Neural cell (in vitro differentiated cells): ENCODE data around the gene PRPH. TPM values are rescaled to one million over a fixed set of nuclear protein-coding genes. Genes with fewer than 3 reads are reported as not detected.
"Not testable (repeated sequence)": the region's sequence is repeated elsewhere in the genome, so short reads cannot be mapped to it uniquely, and the experiment has no call there.

Experiments
- H2AFZ ChIP-seq: fragments of 200-600, 300-800 bp; sonication (generic), shearing (Covaris generic); 2 replicates; pipeline ENCODE4 v1.6.0; 2014; ENCODE audit warnings: low read depth, mild to moderate bottlenecking, antibody characterized with exemption, low read length, moderate library complexity
- H3F3A ChIP-seq: fragments of 200-600 bp; shearing (Covaris generic); 2 replicates; pipeline ENCODE4 v1.6.1; 2016; ENCODE audit warnings: mild to moderate bottlenecking, moderate library complexity, mixed read lengths, antibody characterized with exemption, low read length; ENCODE audit not compliant: insufficient read depth, poor library complexity, severe bottlenecking
- H3K27ac ChIP-seq: fragments of 200-600, 300-800 bp; sonication (generic), shearing (Covaris generic); 2 replicates; pipeline ENCODE4 v1.5.1; 2014; ENCODE audit warnings: mild to moderate bottlenecking, low read length, moderate library complexity
- H3K27me3 ChIP-seq: fragments of 300-800, 200-600 bp; sonication (generic), shearing (Covaris generic); 2 replicates; pipeline ENCODE4 v1.6.0; 2014; ENCODE audit warnings: mild to moderate bottlenecking, low read depth, low read length, moderate library complexity; ENCODE audit not compliant: insufficient read depth
- H3K36me3 ChIP-seq: fragments of 300-800, 200-600 bp; sonication (generic), shearing (Covaris generic); 2 replicates; pipeline ENCODE4 v1.5.1; 2014; ENCODE audit warnings: mild to moderate bottlenecking, antibody characterized with exemption, low read length, moderate library complexity; ENCODE audit not compliant: insufficient read depth
- H3K4me2 ChIP-seq: fragments of 300-800, 200-600 bp; sonication (generic), shearing (Covaris generic); 2 replicates; pipeline ENCODE4 v1.6.0; 2014; ENCODE audit warnings: mild to moderate bottlenecking, low read length
- H3K4me3 ChIP-seq: fragments of 300-800, 200-600 bp; sonication (generic), shearing (Covaris generic); 2 replicates; pipeline ENCODE4 v1.5.1; 2014; ENCODE audit warnings: mild to moderate bottlenecking, low read length, moderate library complexity
- H3K79me2 ChIP-seq: fragments of 200-600 bp; shearing (Covaris generic); replicated peaks from 2 replicates; pipeline ENCODE4 v1.6.0; 2014; ENCODE audit warnings: mild to moderate bottlenecking, low read length, moderate library complexity; ENCODE audit not compliant: insufficient read depth
- H3K9ac ChIP-seq: fragments of 300-800, 200-600 bp; sonication (generic), shearing (Covaris generic); 2 replicates; pipeline ENCODE4 v1.6.1; 2016; ENCODE audit warnings: mild to moderate bottlenecking, low read length, mixed read lengths
- H3K9me2 ChIP-seq: fragments of 200-600 bp; shearing (Covaris generic); 2 replicates; pipeline ENCODE4 v1.6.1; 2016; ENCODE audit warnings: mild to moderate bottlenecking, low read length, mixed read lengths; ENCODE audit not compliant: insufficient read depth
- H3K9me3 ChIP-seq: fragments of 200-600, 300-800 bp; sonication (generic), shearing (Covaris generic); 2 replicates; pipeline ENCODE4 v1.6.1; 2016; ENCODE audit warnings: mild to moderate bottlenecking, mixed run types, low read length, moderate library complexity, mixed read lengths
- H4K20me1 ChIP-seq: fragments of 200-600 bp; shearing (Covaris generic); 2 replicates; pipeline ENCODE4 v1.6.1; 2016; ENCODE audit warnings: mild to moderate bottlenecking, mixed run types; ENCODE audit not compliant: insufficient read depth
- EP300 ChIP-seq: fragments of 450-650 bp; conservative IDR thresholded peaks from 2 replicates; pipeline ENCODE4 v1.6.1; 2014; ENCODE audit warnings: antibody characterized with exemption, mild to moderate bottlenecking, moderate library complexity; ENCODE audit not compliant: poor library complexity, severe bottlenecking
- EZH2 ChIP-seq: fragments of 200-600, 300-800 bp; shearing (Covaris generic), sonication (generic); IDR thresholded peaks from 2 replicates; pipeline ENCODE4 v1.6.1; 2014; ENCODE audit warnings: antibody characterized with exemption, low read length, borderline replicate concordance, mild to moderate bottlenecking; ENCODE audit not compliant: insufficient read depth, poor library complexity, severe bottlenecking
- MXI1 ChIP-seq: fragments of 450-650 bp; conservative IDR thresholded peaks from 2 replicates; pipeline ENCODE4 v1.6.1; 2014; ENCODE audit warnings: antibody characterized with exemption, mild to moderate bottlenecking; ENCODE audit not compliant: poor library complexity, severe bottlenecking
- POLR2AphosphoS5 ChIP-seq: IDR thresholded peaks from 2 replicates; pipeline ENCODE4 v1.6.1; 2012
- RAD21 ChIP-seq: fragments of 450-650 bp; conservative IDR thresholded peaks from 2 replicates; pipeline ENCODE4 v1.6.1; 2014; ENCODE audit warnings: antibody characterized with exemption, mild to moderate bottlenecking, moderate library complexity
- SMC3 ChIP-seq: fragments of 450-650 bp; conservative IDR thresholded peaks from 2 replicates; pipeline ENCODE4 v1.6.1; 2014; ENCODE audit warnings: antibody characterized with exemption, mild to moderate bottlenecking, moderate library complexity; ENCODE audit not compliant: poor library complexity
- TAF1 ChIP-seq: IDR thresholded peaks from 2 replicates; pipeline ENCODE4 v1.6.1; 2012; ENCODE audit warnings: low read depth
- polyA plus RNA-seq: library from polyadenylated mRNA; depleted of rRNA; stranded (reverse); fragments of >200 nt; gene quantifications from 2 replicates; pipeline ENCODE4 v1.2.3, GENCODE V29; 2014
- TF ChIP-seq, protein P1 (sequence below): fragments of 450-650 bp; IDR thresholded peaks from 2 replicates; pipeline ENCODE4 v1.5.1; 2014; ENCODE audit warnings: antibody characterized with exemption, mild to moderate bottlenecking, moderate library complexity; ENCODE audit not compliant: poor library complexity, severe bottlenecking
- TF ChIP-seq, protein P2 (sequence below): IDR thresholded peaks from 2 replicates; pipeline ENCODE4 v1.6.1; 2012; ENCODE audit warnings: borderline replicate concordance

The PRPH gene
- polyA plus RNA-seq, 1 donor from 2014 or later = not detected

DNA sequence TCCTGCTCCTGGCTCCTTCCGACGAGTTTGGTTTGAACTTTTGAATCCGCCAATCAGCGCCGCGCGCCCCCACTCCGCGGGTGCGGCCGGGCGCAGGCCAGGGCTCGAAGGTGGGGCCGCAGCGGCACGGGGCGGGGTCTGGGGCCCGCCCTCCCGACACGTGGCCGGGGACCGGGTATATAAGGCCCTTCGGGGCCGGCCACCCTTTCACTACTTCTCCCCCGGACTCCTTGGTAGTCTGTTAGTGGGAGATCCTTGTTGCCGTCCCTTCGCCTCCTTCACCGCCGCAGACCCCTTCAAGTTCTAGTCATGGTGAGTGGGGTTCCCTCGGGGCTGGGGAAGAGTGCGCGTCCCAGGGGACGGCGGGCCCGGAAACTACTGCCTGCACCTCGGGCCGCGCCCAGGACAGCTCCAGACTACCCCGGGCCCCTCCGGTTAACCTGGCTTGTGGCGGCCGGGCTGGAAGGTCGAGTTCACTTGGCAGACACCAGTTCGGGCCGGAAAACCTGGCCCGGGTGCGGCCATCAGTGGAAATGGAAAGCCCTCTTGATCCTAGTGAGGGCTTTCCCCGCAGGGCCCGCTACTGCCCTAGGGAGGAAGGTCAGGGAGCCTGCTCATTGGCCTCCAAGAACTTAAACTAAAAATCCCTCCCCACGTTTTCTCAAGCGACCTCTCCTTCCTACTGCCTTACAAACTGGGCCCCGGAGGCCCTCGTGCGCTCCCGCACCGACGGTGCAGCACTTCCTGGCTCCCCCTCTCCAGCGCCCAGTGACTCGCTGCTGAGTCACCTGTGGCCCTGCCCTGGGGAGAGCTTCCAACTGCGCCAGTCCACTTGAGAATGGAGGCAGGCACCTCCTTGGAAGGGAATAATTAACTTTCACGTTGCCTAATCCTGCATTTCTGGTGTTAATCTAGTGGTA, 29.8 kb upstream of the PRPH start, which contains the start of gene TUBA1C:
TSS of gene TUBA1C (plus strand) at position 210 of the 920 bp plus-strand sequence. CDS start at position 310, 100 bp downstream.
- H3K4me3 ChIP-seq = no peak within 1 kb of the TSS
- no peaks in the 10 kb centered on the region for H3K36me3 ChIP-seq
- H2AFZ ChIP-seq = no peak within 1 kb of the TSS
- no peak within 1 kb of the TSS for H3K4me2 ChIP-seq
- peaks cover 24% of the 10 kb centered on the region for H3K27me3 ChIP-seq
- H3F3A ChIP-seq = no peaks in the 10 kb centered on the region
- H3K27ac ChIP-seq = no peak within 1 kb of the TSS
- no peaks in the 10 kb centered on the region for H3K9me2 ChIP-seq
- H3K9ac ChIP-seq = no peak within 1 kb of the TSS
- H3K79me2 ChIP-seq = no peaks in the 10 kb centered on the region
- H3K9me3 ChIP-seq = no peaks in the 10 kb centered on the region
- no peaks in the 10 kb centered on the region for H4K20me1 ChIP-seq
- no peak for TF ChIP-seq EP300
- TF ChIP-seq, protein P1, sequence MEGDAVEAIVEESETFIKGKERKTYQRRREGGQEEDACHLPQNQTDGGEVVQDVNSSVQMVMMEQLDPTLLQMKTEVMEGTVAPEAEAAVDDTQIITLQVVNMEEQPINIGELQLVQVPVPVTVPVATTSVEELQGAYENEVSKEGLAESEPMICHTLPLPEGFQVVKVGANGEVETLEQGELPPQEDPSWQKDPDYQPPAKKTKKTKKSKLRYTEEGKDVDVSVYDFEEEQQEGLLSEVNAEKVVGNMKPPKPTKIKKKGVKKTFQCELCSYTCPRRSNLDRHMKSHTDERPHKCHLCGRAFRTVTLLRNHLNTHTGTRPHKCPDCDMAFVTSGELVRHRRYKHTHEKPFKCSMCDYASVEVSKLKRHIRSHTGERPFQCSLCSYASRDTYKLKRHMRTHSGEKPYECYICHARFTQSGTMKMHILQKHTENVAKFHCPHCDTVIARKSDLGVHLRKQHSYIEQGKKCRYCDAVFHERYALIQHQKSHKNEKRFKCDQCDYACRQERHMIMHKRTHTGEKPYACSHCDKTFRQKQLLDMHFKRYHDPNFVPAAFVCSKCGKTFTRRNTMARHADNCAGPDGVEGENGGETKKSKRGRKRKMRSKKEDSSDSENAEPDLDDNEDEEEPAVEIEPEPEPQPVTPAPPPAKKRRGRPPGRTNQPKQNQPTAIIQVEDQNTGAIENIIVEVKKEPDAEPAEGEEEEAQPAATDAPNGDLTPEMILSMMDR = no peak

DNA sequence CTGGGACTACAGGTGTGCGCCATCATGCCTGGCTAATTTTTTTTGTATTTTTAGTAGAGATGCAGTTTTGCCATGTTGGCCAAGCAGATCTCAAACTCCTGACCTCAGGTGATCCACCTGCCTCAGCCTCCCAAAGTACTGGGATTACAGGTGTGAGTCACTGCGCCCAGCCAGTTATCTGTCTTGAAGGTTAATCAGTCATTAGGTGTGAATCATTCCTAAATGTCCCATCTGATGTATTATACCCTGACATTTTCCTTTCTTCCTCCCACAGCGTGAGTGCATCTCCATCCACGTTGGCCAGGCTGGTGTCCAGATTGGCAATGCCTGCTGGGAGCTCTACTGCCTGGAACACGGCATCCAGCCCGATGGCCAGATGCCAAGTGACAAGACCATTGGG, 25.8 kb upstream of the PRPH start:
- not testable (repeated sequence) for H3K4me3 ChIP-seq, H3K4me2 ChIP-seq, H2AFZ ChIP-seq, H3K27ac ChIP-seq, H3K9ac ChIP-seq, H3K9me2 ChIP-seq, H3K36me3 ChIP-seq, H3F3A ChIP-seq, H3K79me2 ChIP-seq, H3K9me3 ChIP-seq, H4K20me1 ChIP-seq
- H3K27me3 ChIP-seq = peaks cover 16% of the 10 kb centered on the region

DNA sequence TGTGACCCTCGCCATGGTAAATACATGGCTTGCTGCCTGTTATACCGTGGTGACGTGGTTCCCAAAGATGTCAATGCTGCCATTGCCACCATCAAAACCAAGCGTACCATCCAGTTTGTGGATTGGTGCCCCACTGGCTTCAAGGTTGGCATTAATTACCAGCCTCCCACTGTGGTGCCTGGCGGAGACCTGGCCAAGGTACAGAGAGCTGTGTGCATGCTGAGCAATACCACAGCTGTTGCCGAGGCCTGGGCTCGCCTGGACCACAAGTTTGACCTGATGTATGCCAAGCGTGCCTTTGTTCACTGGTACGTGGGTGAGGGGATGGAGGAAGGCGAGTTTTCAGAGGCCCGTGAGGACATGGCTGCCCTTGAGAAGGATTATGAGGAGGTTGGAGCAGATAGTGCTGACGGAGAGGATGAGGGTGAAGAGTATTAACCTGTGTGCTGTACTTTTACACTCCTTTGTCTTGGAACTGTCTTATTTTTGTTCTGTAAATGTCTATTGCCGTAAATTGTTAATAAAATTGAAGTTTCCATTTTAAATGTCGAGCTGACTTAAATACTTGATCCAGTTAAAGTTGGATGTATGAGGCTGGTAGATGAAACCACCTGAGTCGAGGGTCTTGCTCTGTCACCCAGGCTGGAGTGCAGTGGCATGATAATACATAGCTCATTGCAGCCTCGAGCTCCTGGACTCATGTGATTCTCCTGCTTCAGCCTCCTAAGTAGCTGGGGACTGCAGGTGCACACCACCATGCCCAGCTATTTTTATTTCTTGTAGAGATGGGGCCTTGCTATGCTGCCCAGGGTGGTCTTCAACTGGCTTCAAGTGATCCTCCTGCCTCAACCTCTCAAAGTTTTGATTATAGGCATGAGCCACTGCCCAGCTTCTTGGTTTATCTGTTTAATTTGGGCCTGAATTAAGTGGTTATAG, 21.9 kb upstream of the PRPH start:
- no peak overlapping the region for H3K4me3 ChIP-seq
- H3K9me3 ChIP-seq = no peaks in the 10 kb centered on the region
- no peaks in the 10 kb centered on the region for H4K20me1 ChIP-seq
- no peaks in the 10 kb centered on the region for H3K79me2 ChIP-seq
- H3K27ac ChIP-seq = no peak overlapping the region
- H3K4me2 ChIP-seq = no peak overlapping the region
- H3K36me3 ChIP-seq = no peaks in the 10 kb centered on the region
- no peak overlapping the region for H3K9ac ChIP-seq
- no peak for TF ChIP-seq EZH2
- TF ChIP-seq EP300 = no peak
- no peak for TF ChIP-seq RAD21
- TF ChIP-seq POLR2AphosphoS5 = no peak
- TF ChIP-seq, protein P2, sequence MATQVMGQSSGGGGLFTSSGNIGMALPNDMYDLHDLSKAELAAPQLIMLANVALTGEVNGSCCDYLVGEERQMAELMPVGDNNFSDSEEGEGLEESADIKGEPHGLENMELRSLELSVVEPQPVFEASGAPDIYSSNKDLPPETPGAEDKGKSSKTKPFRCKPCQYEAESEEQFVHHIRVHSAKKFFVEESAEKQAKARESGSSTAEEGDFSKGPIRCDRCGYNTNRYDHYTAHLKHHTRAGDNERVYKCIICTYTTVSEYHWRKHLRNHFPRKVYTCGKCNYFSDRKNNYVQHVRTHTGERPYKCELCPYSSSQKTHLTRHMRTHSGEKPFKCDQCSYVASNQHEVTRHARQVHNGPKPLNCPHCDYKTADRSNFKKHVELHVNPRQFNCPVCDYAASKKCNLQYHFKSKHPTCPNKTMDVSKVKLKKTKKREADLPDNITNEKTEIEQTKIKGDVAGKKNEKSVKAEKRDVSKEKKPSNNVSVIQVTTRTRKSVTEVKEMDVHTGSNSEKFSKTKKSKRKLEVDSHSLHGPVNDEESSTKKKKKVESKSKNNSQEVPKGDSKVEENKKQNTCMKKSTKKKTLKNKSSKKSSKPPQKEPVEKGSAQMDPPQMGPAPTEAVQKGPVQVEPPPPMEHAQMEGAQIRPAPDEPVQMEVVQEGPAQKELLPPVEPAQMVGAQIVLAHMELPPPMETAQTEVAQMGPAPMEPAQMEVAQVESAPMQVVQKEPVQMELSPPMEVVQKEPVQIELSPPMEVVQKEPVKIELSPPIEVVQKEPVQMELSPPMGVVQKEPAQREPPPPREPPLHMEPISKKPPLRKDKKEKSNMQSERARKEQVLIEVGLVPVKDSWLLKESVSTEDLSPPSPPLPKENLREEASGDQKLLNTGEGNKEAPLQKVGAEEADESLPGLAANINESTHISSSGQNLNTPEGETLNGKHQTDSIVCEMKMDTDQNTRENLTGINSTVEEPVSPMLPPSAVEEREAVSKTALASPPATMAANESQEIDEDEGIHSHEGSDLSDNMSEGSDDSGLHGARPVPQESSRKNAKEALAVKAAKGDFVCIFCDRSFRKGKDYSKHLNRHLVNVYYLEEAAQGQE = no peak
- no peak for TF ChIP-seq TAF1
- no peak for TF ChIP-seq MXI1
- TF ChIP-seq, protein P1 = no peak
- no peak for TF ChIP-seq SMC3
- no peak overlapping the region for H2AFZ ChIP-seq
- no peaks in the 10 kb centered on the region for H3K27me3 ChIP-seq
- H3K9me2 ChIP-seq = no peaks in the 10 kb centered on the region
- no peaks in the 10 kb centered on the region for H3F3A ChIP-seq
